Measurements from ENCODE around the gene CCR6. TPM values are rescaled to one million over a fixed set of nuclear protein-coding genes. Genes with fewer than 3 reads are reported as not detected.

Gene CCR6
- polyA plus RNA-seq, 3 donors = 0.05 to 0.11 (median 0.09) TPM

DNA sequence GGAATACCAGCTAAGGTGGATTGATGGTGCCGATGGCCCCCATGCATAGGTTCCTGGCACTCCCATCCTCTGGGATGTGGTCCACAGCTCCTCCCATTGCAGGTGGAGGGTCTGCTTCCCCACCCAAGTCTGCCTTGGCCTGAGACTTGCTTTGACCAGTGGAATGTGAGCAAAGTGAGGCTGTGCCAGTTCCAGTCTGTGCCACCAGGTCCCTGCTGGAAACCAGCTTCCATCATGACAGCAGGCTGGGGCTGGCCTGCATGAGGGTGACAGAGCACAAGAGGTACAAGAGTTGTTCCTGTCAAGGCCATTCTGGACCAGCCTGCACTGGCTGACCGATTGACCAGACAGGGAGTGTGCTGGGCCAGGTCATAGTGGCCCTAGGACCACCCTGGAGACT, 27.0 kb upstream of the CCR6 start:
- no peak overlapping the region for H3K27ac ChIP-seq (ENCODE audit: low read depth, low read length)
- 88 to 97% (median 94%) methylated on average over 2 of the region's 2 CpGs for WGBS, 3 donors

GRCh38 chr6:167096991-167097390, 25.9 kb upstream of the CCR6 start:
- WGBS, 3 donors = 82 to 90% (median 88%) methylated on average over 7 of the region's 7 CpGs

DNA sequence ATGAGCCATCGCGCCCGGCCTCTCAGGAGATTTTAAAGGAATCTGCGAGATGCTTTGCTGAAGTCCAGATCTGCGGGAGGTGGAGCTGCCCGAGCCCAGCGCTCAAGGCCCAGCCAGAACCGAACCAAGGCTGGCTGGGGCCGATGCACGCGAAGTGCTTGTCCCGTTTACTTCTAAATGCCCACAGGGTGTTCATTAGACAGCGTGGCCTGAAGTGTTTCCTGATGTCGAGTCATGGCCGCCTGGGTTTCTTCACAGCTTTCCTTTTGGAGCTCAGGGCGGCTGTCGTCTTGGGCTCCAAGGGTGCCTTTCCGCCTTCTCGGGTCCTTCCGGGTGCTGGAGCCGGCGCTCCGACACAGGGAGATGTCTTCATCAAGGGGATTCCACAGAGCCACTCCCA, 25.1 kb upstream of the CCR6 start:
- H3K27ac ChIP-seq (ENCODE audit: low read depth, low read length) = no peak overlapping the region
- 94 to 96% (median 94%) methylated on average over 23 of the region's 23 CpGs for WGBS, 3 donors

More at GRCh38 chr6:167096991-167097390, 25.9 kb upstream of the CCR6 start:
- no peak overlapping the region for H3K27ac ChIP-seq (ENCODE audit: low read depth, low read length)

DNA sequence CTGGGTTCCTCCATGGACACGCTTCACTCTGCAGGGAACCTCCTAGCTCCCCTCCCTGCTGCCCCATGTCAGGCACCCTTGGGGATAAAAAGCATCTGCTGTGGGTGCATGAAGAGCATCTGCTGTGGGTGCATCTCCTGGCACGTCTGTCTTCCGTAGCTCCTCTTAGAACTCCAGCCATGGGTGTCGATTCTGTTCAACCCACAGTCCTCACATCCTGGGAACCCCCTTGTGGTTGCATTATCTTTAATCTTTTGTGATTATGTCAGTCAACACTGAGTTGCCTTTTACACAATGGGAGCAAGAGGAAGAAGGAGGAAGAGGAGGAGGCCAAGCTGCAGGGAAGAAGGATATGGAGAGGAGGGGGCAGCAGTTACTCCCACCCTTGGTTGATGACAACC, 24.1 kb upstream of the CCR6 start:
- WGBS, 3 donors = 70 to 74% (median 70%) methylated on average over 4 of the region's 4 CpGs

GRCh38 chr6:167099707-167100106, 23.2 kb upstream of the CCR6 start:
- H3K27ac ChIP-seq (ENCODE audit: low read depth, low read length) = no peak overlapping the region
- WGBS, 3 donors = 87 to 91% (median 90%) methylated on average over 8 of the region's 8 CpGs

More for the DNA sequence above, 24.1 kb upstream of the CCR6 start:
- no peak overlapping the region for H3K27ac ChIP-seq (ENCODE audit: low read depth, low read length)

DNA sequence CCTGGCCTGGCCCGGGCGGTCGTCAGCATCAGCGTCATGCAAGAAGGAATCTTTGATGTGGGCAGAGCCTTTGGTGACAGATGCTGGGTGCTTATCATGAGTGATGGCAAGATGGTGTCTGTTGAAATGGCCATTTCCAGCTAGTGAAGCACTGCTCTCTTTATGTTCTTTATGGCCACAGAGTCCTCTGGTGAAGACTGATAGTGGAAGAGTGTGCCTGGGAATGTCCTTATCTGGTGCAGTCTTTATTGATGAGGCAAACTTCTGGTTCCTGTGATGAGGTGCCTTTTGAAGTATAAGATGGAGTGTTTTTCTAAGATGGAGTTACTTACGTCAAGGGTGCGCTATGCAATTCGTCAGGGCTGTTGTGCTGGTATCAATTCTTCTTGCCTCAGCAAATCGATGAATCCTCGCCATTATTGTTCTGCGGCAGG, 22.6 kb upstream of the CCR6 start:
- no peak overlapping the region for H3K27ac ChIP-seq (ENCODE audit: low read depth, low read length)
- 69 to 96% (median 72%) methylated on average over 10 of the region's 10 CpGs for WGBS, 3 donors

- no peak overlapping the region for H3K27ac ChIP-seq (ENCODE audit: low read depth, low read length)
- WGBS, 3 donors = 65 to 95% (median 71%) methylated on average over 4 of the region's 4 CpGs
These were observed 20.6 kb upstream of the CCR6 start for GRCh38 chr6:167102318-167102717.

DNA sequence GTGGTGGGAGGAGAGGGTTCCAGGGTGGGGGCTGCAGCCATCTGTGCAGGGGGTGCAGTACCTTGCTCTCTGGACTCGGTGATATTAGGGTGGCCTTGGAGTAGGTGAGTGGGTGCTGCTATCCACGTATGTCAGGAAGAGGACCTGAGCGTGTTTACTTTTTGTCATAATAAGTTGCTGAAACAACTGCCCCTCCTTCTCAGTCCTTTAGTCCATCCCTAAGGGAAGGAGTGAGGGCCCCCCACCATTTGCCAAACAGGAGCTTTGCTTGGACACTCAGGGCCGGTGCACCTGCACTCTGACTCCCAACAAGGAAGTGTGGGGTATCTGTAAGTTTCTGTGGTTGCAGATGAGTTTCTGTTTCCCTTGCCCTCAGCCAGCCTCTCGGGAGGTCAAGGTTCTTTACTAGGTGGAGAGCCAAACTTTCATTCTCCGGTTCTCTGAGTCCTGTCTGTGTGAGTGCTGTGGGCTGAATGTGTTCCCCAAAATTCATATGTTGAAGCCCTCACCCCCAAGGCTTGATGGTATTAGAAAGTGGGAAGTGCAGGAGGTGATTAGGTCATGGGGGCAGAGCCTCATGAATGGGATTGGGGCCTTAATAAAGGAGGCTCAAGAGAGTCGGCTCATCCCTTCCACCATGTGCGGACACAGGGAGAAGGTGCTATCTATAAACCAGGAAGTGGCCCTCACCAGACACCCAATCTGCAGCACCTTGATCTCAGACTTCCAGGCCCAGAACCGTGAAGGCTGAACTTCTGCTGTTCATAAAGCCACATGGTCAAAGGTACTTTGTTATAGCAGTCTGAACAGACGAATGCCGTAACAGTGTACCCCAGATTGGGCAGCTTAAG, 19.6 kb upstream of the CCR6 start:
- 85 to 86% (median 85%) methylated on average over 11 of the region's 11 CpGs for WGBS, 3 donors

DNA sequence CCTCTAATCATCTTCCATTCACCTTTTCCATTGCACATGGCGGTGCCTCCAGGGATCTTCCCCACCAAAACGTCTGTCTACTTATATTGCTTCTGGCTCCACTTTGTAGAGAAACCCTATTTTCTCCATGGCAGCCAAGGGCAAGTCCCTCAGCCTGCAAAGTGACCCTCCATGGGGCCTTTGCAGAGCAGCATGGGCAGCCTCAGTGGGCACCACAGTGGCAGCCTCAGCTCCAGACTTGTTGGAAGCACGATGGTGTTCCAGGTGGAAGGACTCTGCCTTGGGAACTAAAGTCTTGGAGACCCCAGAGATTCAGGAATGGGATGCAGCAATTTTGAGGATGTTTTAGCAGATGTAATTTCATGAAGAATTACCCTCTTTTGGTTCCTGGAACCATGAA, 18.5 kb upstream of the CCR6 start:
- H3K27ac ChIP-seq (ENCODE audit: low read depth, low read length) = no peak overlapping the region
- 87 to 93% (median 93%) methylated on average over 3 of the region's 3 CpGs for WGBS, 3 donors

More for the DNA sequence above, 19.6 kb upstream of the CCR6 start:
- no peak overlapping the region for H3K27ac ChIP-seq (ENCODE audit: low read depth, low read length)

DNA sequence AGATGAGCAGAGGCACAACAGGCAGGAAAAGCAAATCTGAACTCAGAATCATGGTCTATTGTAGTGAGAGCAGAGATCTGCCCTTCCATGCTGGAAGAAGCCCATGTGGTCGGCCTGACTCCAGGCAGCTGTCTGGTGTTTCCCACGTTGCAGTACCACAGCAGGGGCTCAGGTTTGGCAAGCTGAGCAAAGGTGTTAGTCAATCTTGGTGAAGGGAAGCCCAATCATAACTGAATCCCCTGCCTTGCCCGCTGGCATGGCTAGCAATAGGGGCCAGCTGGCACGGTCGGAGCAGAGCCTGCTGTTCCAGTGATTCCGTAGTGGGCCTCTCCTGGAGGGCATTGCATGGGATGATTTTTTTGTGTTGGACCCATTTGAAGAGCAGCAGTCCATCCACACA, 17.8 kb upstream of the CCR6 start:
- 91 to 93% (median 93%) methylated on average over 6 of the region's 6 CpGs for WGBS, 3 donors
- H3K27ac ChIP-seq (ENCODE audit: low read depth, low read length) = no peak overlapping the region

DNA sequence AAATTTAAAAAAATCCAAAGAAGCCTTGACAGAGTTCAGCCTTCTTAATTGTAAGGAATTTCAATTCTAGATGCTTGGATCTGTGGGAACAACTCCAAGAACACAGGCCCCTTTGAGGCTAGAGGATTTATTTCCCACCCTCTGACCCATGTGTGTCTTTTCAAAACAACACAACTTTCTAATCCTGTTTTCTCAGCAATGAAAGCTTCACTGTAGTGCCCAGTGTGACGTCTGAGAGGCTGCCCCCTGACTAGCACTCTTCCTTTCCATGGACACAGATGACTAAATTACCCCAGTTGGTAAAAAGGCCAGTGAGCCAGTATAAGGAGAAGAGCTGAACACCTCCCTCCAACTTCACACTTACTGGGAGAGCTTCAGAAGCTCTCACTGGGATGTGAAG, 16.5 kb upstream of the CCR6 start:
- 53 to 90% (median 79%) methylated on average over 1 of the region's 1 CpG for WGBS, 3 donors

GRCh38 chr6:167107787-167108186, 15.1 kb upstream of the CCR6 start:
- 78 to 84% (median 80%) methylated on average over 7 of the region's 7 CpGs for WGBS, 3 donors
- H3K27ac ChIP-seq (ENCODE audit: low read depth, low read length) = no peak overlapping the region

More for the DNA sequence above, 16.5 kb upstream of the CCR6 start:
- H3K27ac ChIP-seq (ENCODE audit: low read depth, low read length) = no peak overlapping the region

- 72 to 94% (median 91%) methylated on average over 5 of the region's 5 CpGs for WGBS, 3 donors
- H3K27ac ChIP-seq (ENCODE audit: low read depth, low read length) = no peak overlapping the region
These were observed 14.6 kb upstream of the CCR6 start for GRCh38 chr6:167108278-167108677.

DNA sequence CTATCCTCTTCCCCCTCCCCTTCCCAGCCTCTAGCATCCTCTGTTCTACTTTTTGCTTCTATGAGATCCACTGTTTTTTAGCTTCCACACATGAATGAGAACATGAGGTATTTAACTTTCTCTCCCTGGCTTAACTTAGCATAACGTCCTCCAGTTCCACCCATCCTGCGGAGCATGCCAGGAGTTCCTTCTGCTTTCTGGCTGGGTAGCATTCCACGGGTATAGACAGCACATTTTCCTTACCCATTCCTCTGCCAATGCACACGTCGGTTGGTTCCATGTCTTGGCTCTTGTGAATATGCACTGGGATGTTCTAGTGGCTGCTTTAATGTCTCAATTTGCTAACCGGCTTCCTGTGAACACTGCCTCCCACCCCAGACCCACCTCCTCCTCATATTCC, 13.2 kb upstream of the CCR6 start:
- no peak overlapping the region for H3K27ac ChIP-seq (ENCODE audit: low read depth, low read length)
- WGBS, 3 donors = 69 to 71% (median 69%) methylated on average over 6 of the region's 6 CpGs

DNA sequence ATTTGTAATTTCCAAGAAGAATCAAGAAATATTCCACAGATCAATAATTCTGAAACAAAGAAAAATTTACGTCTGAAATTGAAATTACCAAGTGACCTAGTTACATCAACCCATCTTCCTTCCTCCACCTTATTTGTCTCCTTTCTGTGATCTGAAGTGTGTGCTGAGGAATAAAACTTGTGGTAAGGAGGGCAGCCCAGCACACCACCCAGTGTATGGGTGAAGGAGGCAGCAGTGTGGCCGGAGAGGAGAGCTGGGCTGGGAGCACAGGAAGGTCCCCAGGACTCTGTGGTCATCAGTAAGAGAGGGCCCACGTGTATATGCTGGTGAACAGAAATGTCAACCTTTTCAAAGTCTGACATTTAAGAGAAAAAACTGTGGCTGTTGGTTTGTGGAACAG, 11.3 kb upstream of the CCR6 start:
- H3K27ac ChIP-seq (ENCODE audit: low read depth, low read length) = no peak overlapping the region
- WGBS, 3 donors = 59 to 68% (median 67%) methylated on average over 3 of the region's 3 CpGs

DNA sequence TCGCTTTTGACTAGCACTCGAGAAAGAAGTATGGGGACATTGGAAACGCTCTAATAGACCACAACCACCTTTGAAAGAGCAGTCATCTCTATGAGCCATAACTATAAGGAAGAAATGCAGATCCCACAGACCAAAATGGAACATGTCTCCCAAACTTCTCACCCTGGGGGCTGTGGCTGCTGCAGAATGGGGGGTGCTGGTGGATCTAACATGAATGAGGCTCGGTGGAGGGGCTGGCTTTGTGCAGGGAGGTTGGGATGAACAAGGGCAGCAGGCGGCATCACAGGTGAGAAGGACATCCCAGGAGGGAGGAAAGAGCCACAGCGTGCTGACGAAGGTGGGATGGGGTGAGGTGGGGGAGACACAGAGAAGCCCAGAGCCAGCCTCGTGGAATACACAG, 10.5 kb upstream of the CCR6 start:
- WGBS, 3 donors = 81 to 91% (median 85%) methylated on average over 8 of the region's 8 CpGs
- H3K27ac ChIP-seq (ENCODE audit: low read depth, low read length) = no peak overlapping the region

- H3K27ac ChIP-seq (ENCODE audit: low read depth, low read length) = no peak overlapping the region
- whole genome bisulfite sequencing, 3 donors = 58 to 73% (median 65%) methylated on average over 8 of the region's 8 CpGs
These were observed 9.7 kb upstream of the CCR6 start for GRCh38 chr6:167113047-167113754.

GRCh38 chr6:167113935-167114910, 8.7 kb upstream of the CCR6 start:
- WGBS, 3 donors = 70 to 83% (median 72%) methylated on average over 25 of the region's 25 CpGs
- H3K27ac ChIP-seq (ENCODE audit: low read depth, low read length) = no peak overlapping the region
